ENCODE data around the gene TFAP2C. TPM values are rescaled to one million over a fixed set of nuclear protein-coding genes. Genes with fewer than 3 reads are reported as not detected.

The TFAP2C gene
- total and polyA plus RNA-seq, 7 experiments from 2014 or later, result not detected

DNA sequence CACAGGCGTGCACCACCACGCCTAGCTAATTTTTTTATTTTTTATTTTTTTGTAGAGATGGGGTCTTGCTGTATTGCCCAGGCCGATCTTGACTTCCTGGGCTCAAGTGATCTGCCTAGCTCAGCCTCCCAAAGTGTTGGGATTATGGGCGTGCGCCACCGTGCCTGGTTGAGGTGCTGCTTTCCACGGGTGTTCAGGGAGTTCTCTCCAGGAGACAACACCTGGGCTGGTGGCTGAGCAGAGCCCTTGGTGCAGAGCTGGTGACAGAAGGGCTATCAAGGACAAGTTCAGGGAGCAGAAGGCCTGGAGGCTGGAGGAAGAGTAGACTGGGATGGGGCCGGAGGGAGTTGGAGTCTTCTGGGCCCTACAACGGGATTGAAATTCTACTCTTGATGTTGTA is 34.6 kb downstream of the TFAP2C start:
- ATAC-seq, result no peak
- no peaks in the 10 kb centered on the region for H3K9me3 ChIP-seq (ENCODE audit: control insufficient read depth in 2 of 3, low read length in 3 of 3)
- H3K36me3 ChIP-seq (ENCODE audit: control insufficient read depth in 2 of 3, insufficient read depth in 3 of 3, low read length in 3 of 3), result no peaks in the 10 kb centered on the region
- POLR2A ChIA-PET, result no interaction called here
- CTCF ChIA-PET, result no interaction called here
- Mint-ChIP-seq H3K4me1 (peaks cover 0 to 1% (median 0%) of the 10 kb centered on the region in 7 donors), H3K27ac (no peak overlapping the region), H3K9me3 (peaks cover 0 to 1% (median 0%) of the 10 kb centered on the region in 11 donors), H3K27me3 (peaks cover 0 to 9% (median 0%) of the 10 kb centered on the region in 5 donors), H3K36me3 (no peaks in the 10 kb centered on the region), H3K4me3 (no peak overlapping the region)
- H3K4me3 ChIP-seq (ENCODE audit: low read length), result no peak overlapping the region
- no peaks in the 10 kb centered on the region for H3K27me3 ChIP-seq (ENCODE audit: control insufficient read depth in 2 of 2, insufficient read depth in 2 of 2, low read length in 2 of 2)
- no peaks in the 10 kb centered on the region for H3K4me1 ChIP-seq (ENCODE audit: control insufficient read depth in 2 of 2, insufficient read depth in 2 of 2, low read length in 2 of 2)
- intact Hi-C loops (cut with micrococcal nuclease), result no loop called here
- no peak for DNase-seq
- no peak overlapping the region for H3K27ac ChIP-seq (ENCODE audit: low read depth, low read length)

DNA sequence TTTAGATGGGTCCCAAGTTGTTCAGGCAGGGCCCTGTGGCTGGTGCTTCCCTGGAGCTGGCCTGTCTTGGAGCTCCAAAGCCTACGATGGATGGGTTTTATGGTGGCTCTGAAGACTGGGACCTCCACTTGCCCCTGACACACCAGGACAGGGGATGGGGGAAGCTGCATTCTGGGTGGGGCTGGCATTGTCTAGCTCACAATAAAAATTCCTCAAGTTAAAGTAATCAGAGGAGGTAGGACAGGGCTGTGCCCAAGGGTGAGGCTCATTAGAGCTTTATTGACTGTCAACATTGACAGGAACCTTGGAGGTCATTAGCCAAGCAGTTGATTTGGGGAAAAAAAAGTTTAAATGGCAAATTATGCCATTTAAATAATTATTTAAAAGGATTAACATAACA is 35.7 kb downstream of the TFAP2C start:
- intact Hi-C loops (cut with micrococcal nuclease), result no loop called here
- Mint-ChIP-seq H3K27me3 (peaks cover 0 to 9% (median 0%) of the 10 kb centered on the region in 5 donors), H3K4me3 (no peak overlapping the region), H3K27ac (no peak overlapping the region), H3K4me1 (peaks cover 0 to 1% (median 0%) of the 10 kb centered on the region in 7 donors), H3K36me3 (no peaks in the 10 kb centered on the region), H3K9me3 (peaks cover 0 to under 1% (median 0%) of the 10 kb centered on the region in 11 donors)
- CTCF ChIA-PET, result no interaction called here
- H3K36me3 ChIP-seq (ENCODE audit: control insufficient read depth in 2 of 3, insufficient read depth in 3 of 3, low read length in 3 of 3), result no peaks in the 10 kb centered on the region
- no peaks in the 10 kb centered on the region for H3K4me1 ChIP-seq (ENCODE audit: control insufficient read depth in 2 of 2, insufficient read depth in 2 of 2, low read length in 2 of 2)
- ATAC-seq (no peak), DNase-seq (no peak)
- no peak overlapping the region for H3K4me3 ChIP-seq (ENCODE audit: low read length)
- POLR2A ChIA-PET, result interaction anchor here (0.6 kb wide), 1 partner anchor 17 kb away, joined by 8 read pairs; no protein-coding TSS in a partner anchor
- H3K27me3 ChIP-seq (ENCODE audit: control insufficient read depth in 2 of 2, insufficient read depth in 2 of 2, low read length in 2 of 2), result no peaks in the 10 kb centered on the region
- H3K27ac ChIP-seq (ENCODE audit: low read depth, low read length), result no peak overlapping the region
- no peaks in the 10 kb centered on the region for H3K9me3 ChIP-seq (ENCODE audit: control insufficient read depth in 2 of 3, low read length in 3 of 3)

- Histone ChIP-seq H3K4me1 (ENCODE audit: control insufficient read depth in 2 of 2, insufficient read depth in 2 of 2, low read length in 2 of 2) (no peaks in the 10 kb centered on the region), H3K27me3 (ENCODE audit: control insufficient read depth in 2 of 2, insufficient read depth in 2 of 2, low read length in 2 of 2) (no peaks in the 10 kb centered on the region), H3K9me3 (ENCODE audit: control insufficient read depth in 2 of 3, low read length in 3 of 3) (no peaks in the 10 kb centered on the region), H3K27ac (ENCODE audit: low read depth, low read length) (no peak overlapping the region), H3K36me3 (ENCODE audit: control insufficient read depth in 2 of 3, insufficient read depth in 3 of 3, low read length in 3 of 3) (no peaks in the 10 kb centered on the region), H3K4me3 (ENCODE audit: low read length) (no peak overlapping the region)
- no peak overlapping the region for H3K27ac Mint-ChIP-seq
- DNase-seq, result no peak
- CTCF ChIA-PET, result no interaction called here
- peaks cover 0 to 1% (median 0%) of the 10 kb centered on the region in 7 donors for H3K4me1 Mint-ChIP-seq
- peaks cover 0 to 9% (median 0%) of the 10 kb centered on the region in 5 donors for H3K27me3 Mint-ChIP-seq
- H3K36me3 Mint-ChIP-seq, result no peaks in the 10 kb centered on the region
- intact Hi-C loops (cut with micrococcal nuclease), result no loop called here
- no peaks in the 10 kb centered on the region for H3K9me3 Mint-ChIP-seq
- ATAC-seq, result no peak
- no peak overlapping the region for H3K4me3 Mint-ChIP-seq
- POLR2A ChIA-PET, result no interaction called here
Measured at GRCh38 chr20:56665806-56666205, 36.7 kb downstream of the TFAP2C start.

DNA sequence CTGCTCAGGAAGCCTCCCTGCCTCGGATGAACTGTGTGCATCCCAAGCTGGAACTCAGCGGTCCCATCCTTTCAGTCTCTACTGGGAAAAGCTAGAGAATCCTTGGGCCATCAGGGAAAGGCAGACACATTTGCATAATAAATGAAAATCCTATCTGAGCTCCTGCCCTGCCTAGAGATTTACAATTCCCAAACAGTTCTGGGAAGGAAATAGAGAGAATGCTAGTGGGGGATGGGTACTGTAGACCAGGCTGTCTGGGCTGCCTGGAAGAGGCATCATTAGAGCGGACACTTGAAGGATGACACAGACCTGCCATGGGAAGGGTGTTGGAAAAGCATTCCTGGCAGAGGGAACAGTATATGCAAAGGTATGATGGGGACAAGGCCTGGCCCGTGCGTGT is 44.3 kb downstream of the TFAP2C start:
- Mint-ChIP-seq H3K4me1 (no peaks in the 10 kb centered on the region), H3K27ac (no peak overlapping the region), H3K36me3 (no peaks in the 10 kb centered on the region), H3K9me3 (peaks cover 0 to 3% (median 0%) of the 10 kb centered on the region in 11 donors), H3K27me3 (peaks cover 0 to 20% (median 0%) of the 10 kb centered on the region in 5 donors), H3K4me3 (no peak overlapping the region)
- intact Hi-C loops (cut with micrococcal nuclease), result no loop called here
- no peaks in the 10 kb centered on the region for H3K9me3 ChIP-seq (ENCODE audit: control insufficient read depth in 2 of 3, low read length in 3 of 3)
- ATAC-seq, result no peak
- DNase-seq, result no peak
- H3K27me3 ChIP-seq (ENCODE audit: control insufficient read depth in 2 of 2, insufficient read depth in 2 of 2, low read length in 2 of 2), result no peaks in the 10 kb centered on the region
- no peak overlapping the region for H3K27ac ChIP-seq (ENCODE audit: low read depth, low read length)
- H3K4me1 ChIP-seq (ENCODE audit: control insufficient read depth in 2 of 2, insufficient read depth in 2 of 2, low read length in 2 of 2), result no peaks in the 10 kb centered on the region
- ChIA-PET POLR2A (no interaction called here), CTCF (no interaction called here)
- H3K4me3 ChIP-seq (ENCODE audit: low read length), result no peak overlapping the region
- H3K36me3 ChIP-seq (ENCODE audit: control insufficient read depth in 2 of 3, insufficient read depth in 3 of 3, low read length in 3 of 3), result no peaks in the 10 kb centered on the region

DNA sequence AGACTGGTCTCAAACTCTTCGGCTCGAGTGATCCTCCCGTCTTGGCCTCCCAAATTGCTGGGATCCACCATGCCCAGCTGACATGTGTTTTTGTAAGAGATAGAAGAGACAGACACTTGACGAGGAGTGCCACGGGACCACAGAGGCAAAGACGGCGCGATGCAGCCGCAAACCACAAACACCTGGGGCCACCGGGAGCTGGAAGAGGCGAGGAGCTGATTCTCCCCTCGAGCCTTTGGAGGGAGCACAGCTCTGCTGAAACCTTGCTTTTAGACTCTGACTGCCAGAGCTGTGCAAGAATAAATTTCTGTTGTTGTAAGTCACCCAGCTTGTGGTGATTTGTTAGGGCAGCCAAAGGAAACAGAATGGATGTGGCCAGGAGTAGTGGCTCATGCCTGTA is 46.9 kb downstream of the TFAP2C start:
- Histone ChIP-seq H3K27me3 (ENCODE audit: control insufficient read depth in 2 of 2, insufficient read depth in 2 of 2, low read length in 2 of 2) (no peaks in the 10 kb centered on the region), H3K36me3 (ENCODE audit: control insufficient read depth in 2 of 3, insufficient read depth in 3 of 3, low read length in 3 of 3) (no peaks in the 10 kb centered on the region), H3K4me1 (ENCODE audit: control insufficient read depth in 2 of 2, insufficient read depth in 2 of 2, low read length in 2 of 2) (no peaks in the 10 kb centered on the region), H3K9me3 (ENCODE audit: control insufficient read depth in 2 of 3, low read length in 3 of 3) (no peaks in the 10 kb centered on the region), H3K27ac (ENCODE audit: low read depth, low read length) (no peak overlapping the region), H3K4me3 (ENCODE audit: low read length) (no peak overlapping the region)
- CTCF ChIA-PET, result no interaction called here
- Mint-ChIP-seq H3K9me3 (peaks cover 0 to 6% (median 0%) of the 10 kb centered on the region in 11 donors), H3K4me3 (no peak overlapping the region), H3K27me3 (peaks cover 0 to 20% (median 4%) of the 10 kb centered on the region in 5 donors), H3K36me3 (no peaks in the 10 kb centered on the region), H3K27ac (no peak overlapping the region), H3K4me1 (no peaks in the 10 kb centered on the region)
- POLR2A ChIA-PET, result no interaction called here
- DNase-seq (no peak), ATAC-seq (no peak)
- intact Hi-C loops (cut with micrococcal nuclease), result no loop called here

GRCh38 chr20:56676679-56677078 is 47.6 kb downstream of the TFAP2C start:
- Mint-ChIP-seq H3K9me3 (peaks cover 0 to 6% (median 0%) of the 10 kb centered on the region in 11 donors), H3K4me1 (no peaks in the 10 kb centered on the region), H3K4me3 (no peak overlapping the region), H3K27ac (no peak overlapping the region), H3K36me3 (no peaks in the 10 kb centered on the region), H3K27me3 (peaks cover 0 to 20% (median 4%) of the 10 kb centered on the region in 5 donors)
- no peaks in the 10 kb centered on the region for H3K9me3 ChIP-seq (ENCODE audit: control insufficient read depth in 2 of 3, low read length in 3 of 3)
- no peak for ATAC-seq
- H3K36me3 ChIP-seq (ENCODE audit: control insufficient read depth in 2 of 3, insufficient read depth in 3 of 3, low read length in 3 of 3), result no peaks in the 10 kb centered on the region
- intact Hi-C loops (cut with micrococcal nuclease), result no loop called here
- H3K27ac ChIP-seq (ENCODE audit: low read depth, low read length), result no peak overlapping the region
- DNase-seq, result no peak
- no peak overlapping the region for H3K4me3 ChIP-seq (ENCODE audit: low read length)
- CTCF ChIA-PET, result no interaction called here
- no peaks in the 10 kb centered on the region for H3K4me1 ChIP-seq (ENCODE audit: control insufficient read depth in 2 of 2, insufficient read depth in 2 of 2, low read length in 2 of 2)
- H3K27me3 ChIP-seq (ENCODE audit: control insufficient read depth in 2 of 2, insufficient read depth in 2 of 2, low read length in 2 of 2), result no peaks in the 10 kb centered on the region
- POLR2A ChIA-PET, result no interaction called here

DNA sequence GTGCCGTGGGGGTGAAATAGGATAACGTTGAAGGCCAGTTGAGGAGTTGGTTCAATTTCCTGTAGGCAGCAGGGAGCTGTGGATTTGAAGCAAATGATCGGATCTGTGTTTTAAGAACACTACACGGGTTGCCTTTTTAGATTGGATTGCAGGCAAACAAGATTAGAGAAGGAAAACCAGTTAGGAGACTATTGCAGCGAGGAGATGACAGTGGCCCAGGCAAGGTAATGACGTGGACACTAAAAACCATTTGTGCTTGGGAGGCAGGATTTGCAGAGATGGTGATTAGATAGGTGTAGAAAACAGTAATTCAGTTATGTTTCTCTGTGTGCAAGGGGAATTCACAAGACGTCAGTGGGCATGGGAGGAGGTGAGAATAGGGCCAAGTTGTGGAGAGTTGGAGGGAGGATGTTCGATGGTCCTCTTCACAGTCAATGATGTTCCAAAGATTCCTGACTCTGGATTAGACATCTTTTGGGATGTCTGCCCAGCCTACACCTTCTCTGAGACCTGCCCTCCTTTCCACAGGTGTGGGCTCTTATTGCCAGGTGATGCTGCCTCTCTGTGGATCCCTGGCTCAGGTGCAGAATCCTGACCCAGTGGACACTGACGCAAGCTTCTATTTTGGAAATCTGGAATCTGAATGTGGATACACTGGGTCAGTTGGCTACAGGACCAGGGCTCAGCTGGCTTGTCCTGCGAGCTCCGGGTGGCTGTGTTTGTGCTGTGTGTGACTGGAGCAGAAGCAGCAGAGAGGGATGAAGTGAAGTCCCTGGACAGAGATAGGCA is 54.2 kb downstream of the TFAP2C start:
- POLR2A ChIA-PET, result no interaction called here
- no peak overlapping the region for H3K27ac Mint-ChIP-seq
- H3K36me3 Mint-ChIP-seq, result no peaks in the 10 kb centered on the region
- Histone ChIP-seq H3K27me3 (ENCODE audit: control insufficient read depth in 2 of 2, insufficient read depth in 2 of 2, low read length in 2 of 2) (no peaks in the 10 kb centered on the region), H3K4me3 (ENCODE audit: low read length) (no peak overlapping the region), H3K27ac (ENCODE audit: low read depth, low read length) (no peak overlapping the region), H3K9me3 (ENCODE audit: control insufficient read depth in 2 of 3, low read length in 3 of 3) (no peaks in the 10 kb centered on the region), H3K36me3 (ENCODE audit: control insufficient read depth in 2 of 3, insufficient read depth in 3 of 3, low read length in 3 of 3) (no peaks in the 10 kb centered on the region), H3K4me1 (ENCODE audit: control insufficient read depth in 2 of 2, insufficient read depth in 2 of 2, low read length in 2 of 2) (no peaks in the 10 kb centered on the region)
- ATAC-seq (no peak), DNase-seq (no peak)
- H3K4me1 Mint-ChIP-seq, result no peaks in the 10 kb centered on the region
- intact Hi-C loops (cut with micrococcal nuclease), result no loop called here
- peaks cover 0 to 27% (median 9%) of the 10 kb centered on the region in 5 donors for H3K27me3 Mint-ChIP-seq
- H3K9me3 Mint-ChIP-seq, result peaks cover 0 to 6% (median 0%) of the 10 kb centered on the region in 11 donors
- CTCF ChIA-PET, result no interaction called here
- no peak overlapping the region for H3K4me3 Mint-ChIP-seq
